Activated B cell treated with CpG ODN at 0.5 μM for 24 hours (primary cell): Measurements from ENCODE around the gene LEKR1. TPM values are rescaled to one million over a fixed set of nuclear protein-coding genes. Genes with fewer than 3 reads are reported as not detected.

ENCODE experiments used
- ATAC-seq: fragments of 200-7000 bp; cut with Tn5 transposase; one replicate; pipeline ENCODE4 v1.10.0; 2021; ENCODE audit warnings: low read depth, mild to moderate bottlenecking, moderate library complexity
- CTCF ChIA-PET: fragments of 350-600 bp; sonication (Branson Sonifier 250); formaldehyde crosslinking; loops from one replicate; lab custom pipeline; 2021; ENCODE audit warnings: antibody characterized with exemption; lab: Charles Lee
- POLR2A ChIA-PET: fragments of 350-600 bp; sonication (Branson Sonifier 250); formaldehyde crosslinking; loops from one replicate; lab custom pipeline; 2021; ENCODE audit warnings: antibody characterized with exemption; lab: Charles Lee
- DNase-seq: peaks from one replicate; pipeline ENCODE4 v3.0.0; 2022
- H3K27ac Mint-ChIP-seq: one replicate; pipeline ENCODE4 v1.8.0; 2020; ENCODE audit warnings: mixed read lengths
- H3K27me3 Mint-ChIP-seq: one replicate; pipeline ENCODE4 v1.8.0; 2021; ENCODE audit warnings: mixed read lengths
- H3K36me3 Mint-ChIP-seq: one replicate; pipeline ENCODE4 v1.8.0; 2021; ENCODE audit warnings: low read depth, mixed read lengths
- H3K4me1 Mint-ChIP-seq: one replicate; pipeline ENCODE4 v1.8.0; 2021; ENCODE audit warnings: mixed read lengths
- H3K4me3 Mint-ChIP-seq: one replicate; pipeline ENCODE4 v1.8.0; 2020; ENCODE audit warnings: mild to moderate bottlenecking, mixed read lengths
- H3K9me3 Mint-ChIP-seq: one replicate; pipeline ENCODE4 v1.8.0; 2020; ENCODE audit warnings: mixed read lengths
- intact Hi-C: fragments of 100-400 bp; cut with micrococcal nuclease; formaldehyde crosslinking; loops from one replicate; pipeline ENCODE4 v1.15.1; 2024
- total RNA-seq: library from RNA; stranded (reverse); gene quantifications from 2 replicates; pipeline ENCODE4 v1.2.3, GENCODE V29; 2022
- TF ChIP-seq, protein P1 (sequence below): fragments of 200-600 bp; IDR thresholded peaks from one replicate; pipeline ENCODE4 v1.8.0; 2022; ENCODE audit warnings: antibody characterized with exemption, mild to moderate bottlenecking

Gene LEKR1
- total RNA-seq, 1 donor from 2014 or later, result 2.8 TPM

DNA sequence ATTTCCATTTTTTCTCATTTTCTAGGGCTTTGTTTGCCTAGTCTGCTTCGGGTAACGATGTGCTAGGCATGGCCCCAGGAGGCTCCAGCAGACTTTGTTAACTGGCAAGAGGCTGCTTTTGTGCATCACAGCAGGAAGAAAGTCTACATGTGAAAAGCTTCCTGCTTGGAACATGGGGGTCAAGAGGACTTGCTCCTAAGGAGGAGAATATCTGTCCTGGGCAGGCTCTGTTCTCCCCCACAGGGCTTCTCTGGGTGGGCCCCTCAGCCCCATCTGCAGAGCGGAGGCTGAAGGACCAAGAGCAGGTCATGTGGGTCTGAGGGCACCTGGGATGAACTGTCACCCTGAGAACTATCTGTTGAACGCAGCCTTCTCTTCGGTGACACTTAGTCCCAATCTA is 239.0 kb downstream of the LEKR1 start:
- no peak overlapping the region for H3K4me3 Mint-ChIP-seq
- TF ChIP-seq, protein P1, sequence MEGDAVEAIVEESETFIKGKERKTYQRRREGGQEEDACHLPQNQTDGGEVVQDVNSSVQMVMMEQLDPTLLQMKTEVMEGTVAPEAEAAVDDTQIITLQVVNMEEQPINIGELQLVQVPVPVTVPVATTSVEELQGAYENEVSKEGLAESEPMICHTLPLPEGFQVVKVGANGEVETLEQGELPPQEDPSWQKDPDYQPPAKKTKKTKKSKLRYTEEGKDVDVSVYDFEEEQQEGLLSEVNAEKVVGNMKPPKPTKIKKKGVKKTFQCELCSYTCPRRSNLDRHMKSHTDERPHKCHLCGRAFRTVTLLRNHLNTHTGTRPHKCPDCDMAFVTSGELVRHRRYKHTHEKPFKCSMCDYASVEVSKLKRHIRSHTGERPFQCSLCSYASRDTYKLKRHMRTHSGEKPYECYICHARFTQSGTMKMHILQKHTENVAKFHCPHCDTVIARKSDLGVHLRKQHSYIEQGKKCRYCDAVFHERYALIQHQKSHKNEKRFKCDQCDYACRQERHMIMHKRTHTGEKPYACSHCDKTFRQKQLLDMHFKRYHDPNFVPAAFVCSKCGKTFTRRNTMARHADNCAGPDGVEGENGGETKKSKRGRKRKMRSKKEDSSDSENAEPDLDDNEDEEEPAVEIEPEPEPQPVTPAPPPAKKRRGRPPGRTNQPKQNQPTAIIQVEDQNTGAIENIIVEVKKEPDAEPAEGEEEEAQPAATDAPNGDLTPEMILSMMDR, result no peak
- no peak overlapping the region for H3K27ac Mint-ChIP-seq

DNA sequence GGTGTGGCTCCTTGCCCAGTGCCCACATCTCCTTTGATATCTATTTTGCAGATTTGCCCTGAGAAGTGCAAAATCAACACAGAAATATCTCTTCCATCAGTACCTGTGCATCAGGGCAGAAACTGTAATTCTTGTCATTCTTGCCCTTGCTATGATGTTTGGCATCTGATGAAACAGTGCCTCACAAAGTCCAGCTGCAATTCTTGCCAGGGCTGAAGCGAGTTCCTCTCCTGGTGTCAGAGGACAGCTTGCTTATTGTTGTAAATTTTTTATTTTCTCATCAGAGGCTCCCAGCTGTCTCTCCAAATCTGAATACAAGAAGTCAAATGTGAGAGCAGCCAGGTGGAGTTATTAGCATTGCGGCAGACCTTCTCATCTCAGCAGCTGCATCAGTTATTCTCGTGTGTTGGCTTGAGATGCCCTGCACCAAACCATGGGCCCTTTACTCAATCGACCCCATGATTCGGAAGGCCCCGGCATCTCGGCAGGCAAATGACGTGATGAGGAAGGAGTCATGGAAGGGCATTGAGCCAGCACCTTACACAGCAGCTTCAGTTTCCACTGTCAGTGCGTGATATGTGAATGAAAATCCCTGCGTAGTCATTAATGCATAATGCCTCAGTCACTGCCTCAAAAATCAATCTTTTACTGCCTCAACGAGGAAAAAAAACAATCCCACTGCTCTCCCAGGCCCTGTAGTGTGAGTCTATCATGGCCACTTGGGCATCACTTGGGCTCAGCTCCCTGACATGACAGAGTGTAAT is 240.4 kb downstream of the LEKR1 start:
- ATAC-seq (no peak), DNase-seq (no peak)
- H3K27me3 Mint-ChIP-seq, result no peaks in the 10 kb centered on the region
- H3K4me1 Mint-ChIP-seq, result peaks cover 31% of the 10 kb centered on the region
- no peaks in the 10 kb centered on the region for H3K9me3 Mint-ChIP-seq
- no peak overlapping the region for H3K27ac Mint-ChIP-seq
- ChIA-PET POLR2A (interaction anchor here (0.8 kb wide), 1 partner anchor 391 kb away, joined by 3 read pairs; no protein-coding TSS in a partner anchor), CTCF (interaction anchor here (1.1 kb wide), 1 partner anchor 14 kb away, joined by 4 read pairs; no protein-coding TSS in a partner anchor)
- TF ChIP-seq, protein P1, result no peak
- no peaks in the 10 kb centered on the region for H3K36me3 Mint-ChIP-seq
- H3K4me3 Mint-ChIP-seq, result no peak overlapping the region
- intact Hi-C loops, result loop anchor here (5.0 kb wide), 1 partner anchor 89 kb away; no protein-coding TSS in a partner anchor

More for the DNA sequence above, 239.0 kb downstream of the LEKR1 start:
- intact Hi-C loops, result loop anchor here (5.0 kb wide), 1 partner anchor 88 kb away; no protein-coding TSS in a partner anchor
- H3K9me3 Mint-ChIP-seq, result no peaks in the 10 kb centered on the region
- POLR2A ChIA-PET, result interaction anchor here (0.6 kb wide), 1 partner anchor 9 kb away, joined by 3 read pairs; no protein-coding TSS in a partner anchor
- ATAC-seq (no peak), DNase-seq (no peak)
- CTCF ChIA-PET, result no interaction called here
- H3K4me1 Mint-ChIP-seq, result peaks cover 31% of the 10 kb centered on the region
- H3K36me3 Mint-ChIP-seq, result no peaks in the 10 kb centered on the region
- H3K27me3 Mint-ChIP-seq, result no peaks in the 10 kb centered on the region

DNA sequence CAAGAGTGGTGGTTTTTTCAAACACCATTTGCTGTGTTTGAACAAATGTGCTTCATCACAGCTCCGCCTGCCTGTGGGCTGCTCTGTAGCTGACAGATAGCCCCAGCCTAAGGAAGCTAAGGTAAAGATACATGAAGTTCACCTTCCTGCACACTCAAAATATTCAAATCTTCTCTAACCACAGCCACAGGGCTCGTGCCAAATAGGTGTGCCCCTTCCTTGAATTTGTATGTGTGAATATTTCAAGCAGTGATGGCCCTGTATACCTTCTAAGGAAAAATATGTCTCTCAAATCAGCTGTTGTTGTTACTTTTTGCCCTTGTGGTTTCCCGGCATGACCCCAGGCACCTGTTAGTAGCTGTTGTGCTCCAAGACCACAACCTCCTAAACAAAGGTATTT is 241.0 kb downstream of the LEKR1 start:
- intact Hi-C loops, result loop anchor here (5.0 kb wide), 1 partner anchor 90 kb away; no protein-coding TSS in a partner anchor
- H3K36me3 Mint-ChIP-seq, result no peaks in the 10 kb centered on the region
- TF ChIP-seq, protein P1, result no peak
- CTCF ChIA-PET, result interaction anchor here (0.6 to 1.1 kb wide), 2 partner anchors 14 to 382 kb away, joined by 3 to 4 read pairs; no protein-coding TSS in a partner anchor
- peaks cover 31% of the 10 kb centered on the region for H3K4me1 Mint-ChIP-seq
- H3K27me3 Mint-ChIP-seq, result no peaks in the 10 kb centered on the region
- DNase-seq (no peak), ATAC-seq (no peak)
- POLR2A ChIA-PET, result interaction anchor here (0.8 kb wide), 1 partner anchor 392 kb away, joined by 3 read pairs; no protein-coding TSS in a partner anchor
- no peak overlapping the region for H3K4me3 Mint-ChIP-seq
- no peak overlapping the region for H3K27ac Mint-ChIP-seq
- H3K9me3 Mint-ChIP-seq, result no peaks in the 10 kb centered on the region

DNA sequence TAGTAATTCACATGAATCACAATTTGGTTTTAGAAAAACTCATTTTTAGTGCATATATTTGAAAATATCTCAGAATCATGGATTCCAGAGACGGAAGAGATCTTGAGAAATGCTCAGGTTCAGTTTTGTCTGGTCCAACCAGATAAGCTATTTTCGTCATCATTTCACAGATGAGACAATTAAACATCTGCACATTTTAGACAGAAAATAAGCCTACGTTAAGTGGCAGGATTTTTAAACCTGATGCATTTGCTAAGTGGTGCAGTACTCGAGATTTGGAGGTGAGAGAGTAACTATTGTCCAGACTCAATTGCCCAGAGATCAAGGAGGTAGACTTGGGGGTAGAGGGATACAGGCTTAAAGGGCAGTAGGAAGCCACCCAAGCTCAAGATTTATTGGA is 243.3 kb downstream of the LEKR1 start:
- H3K27ac Mint-ChIP-seq, result no peak overlapping the region

More for the DNA sequence above, 243.3 kb downstream of the LEKR1 start:
- Mint-ChIP-seq H3K36me3 (no peaks in the 10 kb centered on the region), H3K27me3 (no peaks in the 10 kb centered on the region), H3K4me3 (no peak overlapping the region), H3K4me1 (peaks cover 24% of the 10 kb centered on the region), H3K9me3 (no peaks in the 10 kb centered on the region)
- no peak for ATAC-seq
- intact Hi-C loops, result loop anchor here (5.0 kb wide), 1 partner anchor 92 kb away; no protein-coding TSS in a partner anchor
- CTCF ChIA-PET, result no interaction called here
- no peak for DNase-seq
- TF ChIP-seq, protein P1, result no peak
- POLR2A ChIA-PET, result no interaction called here
